Renal cortical epithelial cell (primary cell): ENCODE measurements around the gene CYTH1. TPM values are rescaled to one million over a fixed set of nuclear protein-coding genes. Genes with fewer than 3 reads are reported as not detected.

Source experiments
- total RNA-seq: library from RNA; depleted of rRNA; stranded (reverse); fragments of >200 nt; gene quantifications from 2 replicates; pipeline ENCODE4 v1.2.3, GENCODE V29; 2014

The CYTH1 gene
- total RNA-seq, 1 donor from 2014 or later: 33.5 TPM

Other genes starting within 250 kb of the CYTH1 start
- 0.05 and 0.35 TPM in 2 replicates for gene DNAH17, start 204.9 kb downstream of the CYTH1 start, total RNA-seq
- gene USP36, start 58.5 kb upstream of the CYTH1 start, total RNA-seq: 14.8 and 33.5 TPM in 2 replicates
- 0.69 and 1.5 TPM in 2 replicates for gene CEP295NL, start 120.9 kb upstream of the CYTH1 start, total RNA-seq
- gene TIMP2, start 143.1 kb upstream of the CYTH1 start, total RNA-seq: 16.1 and 42.1 TPM in 2 replicates
- gene LGALS3BP, start 197.7 kb upstream of the CYTH1 start, total RNA-seq: 390 and 548 TPM in 2 replicates
- 52.3 and 84.5 TPM in 2 replicates for gene CANT1, start 227.5 kb upstream of the CYTH1 start, total RNA-seq
- 26.1 and 34.9 TPM in 2 replicates for gene C1QTNF1, start 241.9 kb upstream of the CYTH1 start, total RNA-seq